ENCODE measurements around the gene MS4A3.
"Not testable (repeated sequence)": the region's sequence is repeated elsewhere in the genome, so short reads cannot be mapped to it uniquely, and the experiment has no call there.

Gene MS4A3

DNA sequence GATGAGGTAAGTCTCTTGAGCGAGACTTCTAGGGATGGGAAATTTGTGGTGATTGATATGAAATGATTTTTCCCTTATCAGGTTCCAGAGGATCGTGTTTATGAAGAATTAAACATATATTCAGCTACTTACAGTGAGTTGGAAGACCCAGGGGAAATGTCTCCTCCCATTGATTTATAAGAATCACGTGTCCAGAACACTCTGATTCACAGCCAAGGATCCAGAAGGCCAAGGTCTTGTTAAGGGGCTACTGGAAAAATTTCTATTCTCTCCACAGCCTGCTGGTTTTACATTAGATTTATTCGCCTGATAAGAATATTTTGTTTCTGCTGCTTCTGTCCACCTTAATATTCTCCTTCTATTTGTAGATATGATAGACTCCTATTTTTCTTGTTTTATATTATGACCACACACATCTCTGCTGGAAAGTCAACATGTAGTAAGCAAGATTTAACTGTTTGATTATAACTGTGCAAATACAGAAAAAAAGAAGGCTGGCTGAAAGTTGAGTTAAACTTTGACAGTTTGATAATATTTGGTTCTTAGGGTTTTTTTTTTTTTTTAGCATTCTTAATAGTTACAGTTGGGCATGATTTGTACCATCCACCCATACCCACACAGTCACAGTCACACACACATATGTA is 39.1 kb downstream of the MS4A3 start:
- no peak for FAIRE-seq

DNA sequence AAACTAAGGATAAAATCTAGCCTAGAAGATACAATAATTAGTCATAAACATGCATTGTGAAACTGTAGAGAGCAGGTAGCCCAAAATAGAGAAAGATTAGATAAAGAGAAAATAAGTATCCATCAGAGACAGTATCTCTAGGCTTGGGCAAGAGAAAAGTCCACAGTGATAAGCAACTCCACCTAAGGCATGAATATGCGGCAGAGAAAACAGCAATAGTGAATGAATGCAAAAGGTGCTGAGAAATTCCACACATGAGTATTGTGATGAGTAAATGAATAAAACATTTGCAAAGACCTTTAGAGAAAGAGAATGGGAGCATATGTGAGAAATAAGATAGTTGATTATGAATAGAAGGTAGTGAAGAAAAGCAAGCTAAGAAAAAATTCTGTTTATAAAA is 40.7 kb downstream of the MS4A3 start:
- FAIRE-seq = no peak

DNA sequence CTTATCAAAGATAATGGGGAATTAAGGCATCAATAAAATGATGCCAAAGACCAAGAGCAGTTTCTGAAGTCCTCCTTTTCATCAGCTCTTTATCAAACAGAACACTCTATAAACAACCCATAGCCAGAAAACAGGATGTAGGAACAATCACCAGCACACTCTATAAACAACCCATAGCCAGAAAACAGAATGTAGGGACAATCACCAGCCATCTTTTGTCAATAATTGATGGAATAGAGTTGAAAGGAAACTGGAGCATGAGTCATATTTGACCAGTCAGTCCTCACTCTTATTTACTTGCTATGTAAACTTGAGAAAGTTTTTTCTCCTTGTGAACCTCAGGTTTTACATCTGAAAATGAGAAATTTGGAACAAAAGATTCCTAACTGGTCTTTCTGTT is 42.0 kb downstream of the MS4A3 start:
- FAIRE-seq = no peak

DNA sequence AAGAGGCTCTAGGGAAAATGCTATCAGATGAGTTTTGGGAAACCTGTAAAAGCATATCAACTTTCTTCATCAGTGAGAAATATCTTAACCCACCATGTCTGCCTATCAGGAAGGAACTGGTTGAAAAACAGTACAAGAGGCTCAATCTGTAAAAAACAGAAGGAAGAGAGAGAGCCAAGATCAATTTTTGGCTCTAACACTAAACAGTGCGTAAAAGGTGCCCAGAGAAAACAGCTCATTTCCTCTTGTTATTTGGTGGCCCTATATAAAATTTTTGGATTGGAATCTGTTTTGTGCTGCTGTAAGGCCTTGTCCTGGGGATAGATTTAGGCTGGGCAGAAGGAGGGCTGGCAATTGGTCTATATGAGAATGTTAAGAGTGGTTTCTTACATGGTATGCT is 44.1 kb downstream of the MS4A3 start:
- no peak for FAIRE-seq

DNA sequence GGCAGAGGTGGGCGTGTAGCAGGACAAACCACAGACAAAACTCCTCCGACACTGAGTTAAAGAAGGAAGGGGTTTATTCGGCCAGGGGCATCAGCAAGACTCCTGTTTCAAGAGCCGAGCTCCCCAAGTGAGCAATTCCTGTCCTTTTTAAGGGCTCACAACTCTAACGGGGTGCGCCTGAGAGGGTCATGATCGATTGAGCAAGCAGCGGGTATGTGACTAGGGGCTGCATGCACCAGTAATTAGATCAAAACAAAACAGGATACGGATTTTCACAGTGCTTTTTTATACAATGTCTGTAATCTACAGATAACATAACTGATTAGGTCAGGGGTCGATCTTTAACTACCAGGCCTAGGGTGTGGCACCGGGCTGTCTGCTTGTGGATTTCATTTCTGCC is 44.9 kb downstream of the MS4A3 start:
- not testable (repeated sequence) for FAIRE-seq

DNA sequence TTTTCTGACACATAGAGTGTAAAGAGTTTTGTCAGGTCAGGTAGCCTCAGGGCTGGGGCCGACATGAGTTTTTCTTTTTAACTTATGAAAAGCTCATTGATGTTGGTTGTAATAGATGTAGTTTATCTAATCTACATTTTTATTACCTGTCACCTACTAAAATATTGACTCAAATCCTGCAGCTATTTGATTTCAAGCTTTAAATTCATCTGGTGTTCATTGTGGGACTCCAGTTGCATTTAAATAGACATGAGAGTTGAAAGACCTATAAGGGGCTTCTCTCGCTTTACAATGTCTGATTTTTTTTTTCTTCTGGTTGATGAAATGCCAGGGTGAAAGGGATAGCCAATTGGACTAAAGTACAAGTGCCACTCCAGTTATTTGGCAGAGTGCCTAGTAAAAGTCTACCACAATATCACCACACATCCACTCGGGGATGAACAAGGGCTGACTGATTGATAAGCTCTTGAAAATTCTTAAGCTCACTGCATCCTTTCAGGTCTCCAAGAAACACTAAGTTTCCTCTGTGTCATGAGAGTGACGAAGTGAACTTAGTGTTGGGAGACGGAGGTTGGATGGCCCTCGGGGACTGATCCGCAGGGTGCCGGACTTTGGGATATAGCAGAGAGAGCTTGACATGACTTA is 48.1 kb downstream of the MS4A3 start:
- FAIRE-seq = not testable (repeated sequence)

DNA sequence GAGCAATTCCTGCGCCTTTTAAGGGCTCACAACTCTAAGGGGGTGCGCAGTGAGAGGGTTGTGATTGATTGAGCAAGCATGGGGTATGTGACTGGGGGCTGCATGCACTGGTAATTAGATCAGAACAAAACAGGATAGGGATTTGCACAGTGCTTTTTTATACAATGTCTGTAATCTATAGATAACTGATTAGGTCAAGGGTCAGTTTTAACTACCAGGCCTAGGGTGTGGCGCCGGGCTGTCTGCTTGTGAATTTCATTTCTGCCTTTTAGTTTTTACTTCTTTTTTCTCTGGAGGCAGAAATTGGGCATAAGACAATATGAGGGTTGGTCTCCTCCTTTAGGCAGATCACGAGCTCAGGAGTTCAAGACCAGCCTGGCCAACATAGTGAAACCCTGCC is 52.2 kb downstream of the MS4A3 start:
- not testable (repeated sequence) for FAIRE-seq

DNA sequence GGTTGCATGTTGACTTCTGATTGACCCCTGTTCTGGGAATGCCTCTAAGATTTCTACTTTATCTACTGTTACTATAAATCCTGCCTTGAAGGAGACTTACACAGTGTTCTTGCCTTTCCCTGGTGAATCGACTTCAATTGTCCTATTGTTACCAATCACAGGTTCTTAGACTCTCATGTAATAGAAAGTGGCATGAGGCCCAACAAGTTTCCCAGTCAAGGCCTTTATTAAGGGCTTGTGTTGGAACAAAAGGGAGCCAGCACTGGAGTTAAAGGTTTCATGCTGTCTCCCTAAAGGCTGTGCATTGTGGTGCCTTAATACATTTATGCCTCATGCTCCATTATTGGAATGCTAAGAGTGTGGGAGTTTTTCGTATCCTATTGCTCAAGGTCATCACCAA is 55.3 kb downstream of the MS4A3 start:
- FAIRE-seq = no peak

DNA sequence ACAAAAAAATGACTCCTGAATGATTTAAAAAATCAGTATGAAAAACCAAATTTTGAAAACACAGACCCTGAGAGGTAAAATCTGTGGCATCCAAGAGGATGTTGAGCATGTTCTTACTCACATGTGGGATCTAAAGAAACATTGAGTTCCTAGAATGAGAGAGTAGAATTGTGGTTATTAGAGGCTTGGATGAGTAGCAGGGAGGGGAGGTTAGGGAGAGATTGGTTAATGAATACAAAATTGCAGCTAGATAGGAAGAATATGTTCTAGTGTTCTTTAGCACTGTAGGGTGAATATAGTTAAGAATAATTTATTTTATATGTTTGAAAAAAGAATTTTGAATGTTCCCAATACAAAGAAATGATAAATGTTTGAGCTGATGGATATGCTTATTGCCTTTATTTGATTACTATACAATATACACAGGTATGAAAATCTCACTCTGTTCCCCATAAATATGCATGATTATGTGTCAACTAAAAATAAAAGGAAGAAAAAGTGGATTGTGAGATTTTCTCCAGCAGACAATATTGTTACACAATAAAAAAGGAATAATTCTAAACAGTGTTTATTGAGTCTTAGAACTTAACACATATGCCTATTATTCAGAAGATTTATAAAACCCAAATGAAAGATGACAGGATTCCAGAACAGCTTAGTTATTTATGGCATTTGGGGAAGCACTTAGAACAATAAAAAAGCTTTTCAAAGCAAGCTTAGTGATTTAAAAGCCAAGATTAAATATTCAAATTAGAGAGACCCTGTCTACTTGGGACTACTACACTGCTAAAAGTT is 60.7 kb downstream of the MS4A3 start:
- FAIRE-seq = no peak

DNA sequence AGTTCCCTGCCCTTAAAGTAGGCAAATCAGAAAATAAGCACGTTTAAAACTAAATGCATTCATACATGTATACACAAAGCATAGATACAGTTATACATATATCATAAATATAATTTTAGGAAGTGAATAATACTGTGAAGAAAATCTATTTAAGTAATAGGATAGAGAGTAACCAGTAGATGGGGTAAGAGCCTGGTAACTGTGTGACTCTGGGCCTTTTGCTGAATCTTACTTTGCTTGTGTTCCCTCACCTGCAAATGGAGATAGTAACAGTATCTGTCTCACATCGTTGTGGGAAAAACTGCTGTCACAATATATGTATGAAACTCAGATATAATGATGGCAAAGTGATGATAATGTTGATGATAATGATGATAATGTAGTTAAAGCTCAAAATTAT is 61.9 kb downstream of the MS4A3 start:
- no peak for FAIRE-seq

DNA sequence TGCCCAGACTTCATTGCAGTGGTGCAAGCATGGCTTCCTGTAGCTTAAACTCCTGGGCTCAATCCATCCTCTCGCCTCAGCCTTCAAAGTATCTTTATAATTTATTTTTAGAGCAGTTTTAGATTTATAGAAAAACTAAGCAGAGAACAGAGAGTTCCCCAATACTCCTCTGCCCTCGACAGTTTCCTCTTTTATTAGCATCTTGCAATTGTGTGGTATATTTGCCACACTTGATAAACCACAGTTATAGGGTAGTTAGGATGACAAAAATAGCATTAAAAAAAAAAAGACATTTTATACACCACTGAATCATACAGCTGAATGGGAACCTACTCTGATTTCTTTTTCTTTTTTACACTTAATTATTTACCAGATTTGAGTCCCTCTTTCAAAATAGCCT is 63.2 kb downstream of the MS4A3 start:
- no peak for FAIRE-seq
